ENCODE measurements around the gene SPEF2. TPM values are rescaled to one million over a fixed set of nuclear protein-coding genes. Genes with fewer than 3 reads are reported as not detected.

Gene SPEF2
- polyA plus RNA-seq, 3 donors, result 1.2 to 2.6 (median 1.3) TPM

DNA sequence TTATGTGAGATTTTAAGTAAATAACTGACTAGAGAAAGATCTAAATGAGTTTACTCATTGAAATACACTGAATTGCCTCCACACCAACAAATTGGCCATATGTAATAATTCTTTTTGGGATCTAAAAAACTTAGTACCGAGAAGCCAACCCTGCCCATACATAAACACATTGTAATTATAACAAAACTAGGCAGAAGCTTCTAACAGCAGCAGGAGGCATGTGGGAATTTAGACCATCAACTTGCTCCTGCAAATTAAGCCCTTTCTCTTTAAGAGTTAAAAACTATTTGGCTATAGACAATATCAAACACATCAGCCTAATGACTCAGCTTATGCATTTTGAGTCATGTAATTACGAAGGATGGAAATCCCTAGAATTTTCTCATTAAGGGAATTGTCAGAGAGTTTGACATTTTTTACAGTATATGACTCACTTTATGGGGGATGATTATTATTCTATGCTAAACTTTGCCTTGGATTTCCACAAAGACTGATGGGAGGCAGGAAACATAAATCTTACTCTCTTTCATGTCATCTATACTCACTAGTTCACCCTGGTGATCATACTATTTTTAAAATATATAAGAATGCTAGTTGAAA lies 240.0 kb downstream of the SPEF2 start:
- 50 to 68% (median 61%) methylated on average over 2 of the region's 2 CpGs for WGBS, 3 donors
- H3K27ac ChIP-seq (ENCODE audit: low read depth, low read length), result no peak overlapping the region

DNA sequence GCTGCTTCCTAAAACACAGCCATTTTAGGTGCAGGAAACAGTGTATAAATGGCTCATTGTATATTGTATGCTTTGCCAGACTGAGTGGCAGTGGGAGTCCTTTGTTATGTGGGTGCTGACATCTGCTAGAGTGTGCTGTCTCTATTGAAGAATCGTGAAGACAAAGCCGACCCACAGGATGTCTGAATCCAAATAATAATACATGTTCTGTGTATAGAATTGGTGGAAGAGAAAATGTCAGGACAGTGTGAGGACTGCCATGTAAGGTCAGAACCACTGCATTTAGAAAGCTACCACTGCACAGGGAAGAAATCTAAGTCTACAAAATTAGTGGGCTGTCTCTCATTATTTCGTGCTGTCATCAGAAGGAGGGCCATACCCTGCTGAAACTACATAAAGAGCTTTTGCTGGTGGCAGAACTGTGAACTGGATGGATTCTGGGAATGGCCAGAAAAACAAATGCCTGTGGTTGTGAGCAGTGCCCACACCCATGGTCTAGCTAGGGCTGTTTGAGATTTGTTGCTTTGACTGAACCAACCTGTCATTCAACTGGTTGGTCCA lies 241.5 kb downstream of the SPEF2 start:
- 47 to 69% (median 59%) methylated on average over 3 of the region's 3 CpGs for WGBS, 3 donors
- H3K27ac ChIP-seq (ENCODE audit: low read depth, low read length), result no peak overlapping the region

DNA sequence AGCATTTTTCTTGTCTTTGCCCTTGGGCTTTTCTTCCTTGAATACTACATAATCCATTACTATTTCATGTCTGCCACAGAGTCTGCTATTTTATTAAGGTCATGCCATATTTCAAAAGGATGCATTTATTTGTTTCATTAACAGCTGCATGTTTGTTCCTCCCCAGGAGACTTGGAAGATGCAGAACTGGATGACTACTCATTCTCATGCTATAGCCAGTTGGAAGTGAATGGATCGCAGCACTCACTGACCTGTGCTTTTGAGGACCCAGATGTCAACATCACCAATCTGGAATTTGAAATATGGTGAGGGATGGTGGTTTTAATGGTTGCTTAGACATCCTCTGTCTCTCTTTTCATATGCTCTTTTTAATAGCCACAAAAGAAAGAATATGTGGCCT lies 243.0 kb downstream of the SPEF2 start:
- WGBS, 3 donors, result 84 to 94% (median 86%) methylated on average over 1 of the region's 1 CpG
- H3K27ac ChIP-seq (ENCODE audit: low read depth, low read length), result no peak overlapping the region

DNA sequence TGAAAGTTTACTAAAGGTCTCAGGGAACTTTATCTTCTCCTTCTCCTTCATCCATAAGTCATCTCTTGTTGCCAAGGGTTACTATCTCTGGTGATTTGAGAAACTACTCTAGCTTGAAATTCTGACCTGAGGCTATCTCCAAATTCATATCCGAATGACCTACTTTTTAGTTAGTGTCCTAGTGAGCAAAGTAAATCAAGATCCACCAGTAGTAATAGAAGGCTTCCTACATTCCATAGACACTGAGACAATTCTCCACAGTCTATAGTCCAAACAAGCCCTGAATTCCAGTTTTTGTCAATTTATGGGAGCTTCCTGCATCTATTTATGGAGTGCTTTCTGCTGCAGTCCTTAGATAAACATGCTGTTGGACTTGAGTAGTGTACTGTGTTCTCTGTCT lies 244.1 kb downstream of the SPEF2 start:
- 86 to 88% (median 87%) methylated on average over 1 of the region's 1 CpG for WGBS, 3 donors
- no peak overlapping the region for H3K27ac ChIP-seq (ENCODE audit: low read depth, low read length)

DNA sequence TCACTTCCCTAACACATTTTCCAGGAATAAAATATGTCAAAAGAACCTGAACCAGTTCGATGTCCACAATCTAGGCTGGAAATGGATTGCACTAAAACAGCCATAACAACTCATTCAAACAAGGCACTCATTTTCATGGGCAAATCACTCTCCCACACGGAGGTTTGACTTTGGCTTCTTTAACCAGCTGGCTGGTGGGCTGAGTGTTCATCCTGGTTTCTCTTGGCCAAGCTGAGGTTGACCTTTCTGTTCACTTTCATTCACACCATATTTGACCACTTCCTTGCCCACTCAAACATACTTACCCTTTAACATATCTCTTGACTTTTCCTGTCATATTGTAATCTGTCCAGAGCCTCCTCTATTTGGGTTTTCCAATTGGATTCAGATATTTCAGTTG lies 244.5 kb downstream of the SPEF2 start:
- no peak overlapping the region for H3K27ac ChIP-seq (ENCODE audit: low read depth, low read length)
- 64 to 87% (median 78%) methylated on average over 2 of the region's 2 CpGs for WGBS, 3 donors

DNA sequence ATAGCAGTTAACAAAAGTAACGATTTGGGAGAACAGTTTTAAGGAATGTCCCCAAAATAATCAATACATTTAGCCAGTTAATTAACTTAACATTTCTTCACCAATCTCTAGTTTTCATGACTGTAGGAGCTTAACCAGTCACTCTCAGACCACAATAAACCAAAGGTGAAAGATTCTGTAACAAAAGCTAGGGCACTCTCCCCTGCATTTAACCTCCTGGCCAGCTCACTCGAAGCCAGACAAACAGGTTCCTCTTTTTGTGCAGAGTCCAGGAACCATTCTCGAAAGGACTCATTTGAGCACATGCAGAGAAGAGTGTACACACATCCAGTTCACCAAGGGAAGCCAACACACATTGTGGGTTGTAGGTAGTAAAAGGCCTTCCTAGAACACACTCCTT lies 245.5 kb downstream of the SPEF2 start:
- H3K27ac ChIP-seq (ENCODE audit: low read depth, low read length), result no peak overlapping the region
- WGBS, 3 donors, result 63 to 69% (median 66%) methylated on average over 3 of the region's 3 CpGs

Other genes with a start within 250 kb of the SPEF2 start
- gene IL7R, start 239.0 kb downstream of the SPEF2 start, polyA plus RNA-seq, result 1 to 10 TPM; 1.3 to 4.3 (median 2.8) TPM